ENCODE results near the gene PDS5B. TPM values are rescaled to one million over a fixed set of nuclear protein-coding genes. Genes with fewer than 3 reads are reported as not detected.

PDS5B gene
- total RNA-seq, 4 donors from 2014 or later = 18.0 to 27.3 (median 21.2) TPM

DNA sequence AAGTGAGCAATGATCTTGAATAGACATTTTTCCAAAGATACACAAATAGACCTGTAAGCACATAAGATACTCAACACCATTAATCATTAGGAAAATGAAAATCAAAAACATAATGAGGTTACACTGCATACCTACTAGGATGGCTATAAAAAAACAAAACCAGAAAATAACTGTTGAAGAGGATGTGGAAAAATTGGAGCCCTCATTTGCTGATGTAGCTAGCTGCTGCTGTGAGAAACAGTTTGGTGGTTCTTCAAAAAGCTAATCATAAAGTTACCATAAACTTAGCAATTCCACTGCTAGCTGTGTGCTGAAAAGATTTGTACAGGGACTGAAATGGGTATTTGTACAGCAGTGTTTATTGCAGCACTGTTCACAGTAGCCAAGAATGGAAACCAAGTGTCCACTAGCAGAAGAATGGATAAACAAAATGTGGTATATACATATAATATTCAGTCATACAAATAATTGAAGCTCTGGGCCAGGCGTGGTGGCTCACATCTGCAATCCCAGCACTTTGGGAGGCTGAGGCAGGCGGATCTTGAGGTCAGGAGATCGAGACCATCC, 46.2 kb downstream of the PDS5B start:
- no peaks in the 10 kb centered on the region for H3K9me3 ChIP-seq
- in situ Hi-C loops (cut with MboI; ENCODE audit: low sequenced_read_pairs in 4 of 4) = loop anchor here (5.0 to 10.0 kb wide), 3 partner anchors 35 to 48 kb away; partner anchors contain the start of gene PDS5B (in 2 of the 4)
- H3K4me1 ChIP-seq = peaks cover 12 to 19% of the 10 kb centered on the region in 2 donors
- H3K36me3 ChIP-seq = no peaks in the 10 kb centered on the region
- intact Hi-C loops (cut with DNase I; ENCODE audit: low total_unique reads) = no loop called here
- H3K27ac ChIP-seq = no peak overlapping the region
- TF ChIP-seq POLR2A (IDR thresholded peaks at IDR 0.05) = no peak
- TF ChIP-seq, protein P1, sequence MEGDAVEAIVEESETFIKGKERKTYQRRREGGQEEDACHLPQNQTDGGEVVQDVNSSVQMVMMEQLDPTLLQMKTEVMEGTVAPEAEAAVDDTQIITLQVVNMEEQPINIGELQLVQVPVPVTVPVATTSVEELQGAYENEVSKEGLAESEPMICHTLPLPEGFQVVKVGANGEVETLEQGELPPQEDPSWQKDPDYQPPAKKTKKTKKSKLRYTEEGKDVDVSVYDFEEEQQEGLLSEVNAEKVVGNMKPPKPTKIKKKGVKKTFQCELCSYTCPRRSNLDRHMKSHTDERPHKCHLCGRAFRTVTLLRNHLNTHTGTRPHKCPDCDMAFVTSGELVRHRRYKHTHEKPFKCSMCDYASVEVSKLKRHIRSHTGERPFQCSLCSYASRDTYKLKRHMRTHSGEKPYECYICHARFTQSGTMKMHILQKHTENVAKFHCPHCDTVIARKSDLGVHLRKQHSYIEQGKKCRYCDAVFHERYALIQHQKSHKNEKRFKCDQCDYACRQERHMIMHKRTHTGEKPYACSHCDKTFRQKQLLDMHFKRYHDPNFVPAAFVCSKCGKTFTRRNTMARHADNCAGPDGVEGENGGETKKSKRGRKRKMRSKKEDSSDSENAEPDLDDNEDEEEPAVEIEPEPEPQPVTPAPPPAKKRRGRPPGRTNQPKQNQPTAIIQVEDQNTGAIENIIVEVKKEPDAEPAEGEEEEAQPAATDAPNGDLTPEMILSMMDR (IDR thresholded peaks at IDR 0.05 in 4 of 5, conservative IDR thresholded peaks at IDR 0.05 in 1 of 5) = no peak
- ATAC-seq (no peak), DNase-seq (no peak)
- no peak overlapping the region for H3K4me3 ChIP-seq
- H3K27me3 ChIP-seq = no peaks in the 10 kb centered on the region

DNA sequence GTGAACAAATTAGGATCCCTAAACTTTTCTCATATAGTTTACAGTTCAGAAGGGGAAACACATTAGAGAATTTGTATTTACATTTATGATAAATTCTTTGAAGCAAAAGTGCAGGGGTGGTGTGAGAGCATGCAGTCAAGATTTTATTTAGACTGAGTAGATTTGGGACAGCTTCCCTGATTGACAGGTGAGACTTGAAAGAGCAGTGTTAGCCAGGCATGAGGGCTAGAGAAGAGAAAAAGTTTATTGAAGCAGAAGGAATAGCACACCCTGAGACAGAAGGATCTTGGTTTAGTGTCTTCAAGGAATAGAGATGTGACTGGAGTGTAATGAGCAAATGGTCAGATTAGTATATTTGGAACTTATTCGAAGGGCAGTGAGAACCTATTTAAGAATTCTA, 50.5 kb downstream of the PDS5B start:
- no peak overlapping the region for H3K4me3 ChIP-seq
- peaks cover 12 to 16% of the 10 kb centered on the region in 2 donors for H3K4me1 ChIP-seq
- H3K27me3 ChIP-seq = no peaks in the 10 kb centered on the region
- no peaks in the 10 kb centered on the region for H3K9me3 ChIP-seq
- ATAC-seq = no peak
- H3K27ac ChIP-seq = no peak overlapping the region
- no peak for DNase-seq
- intact Hi-C loops (cut with DNase I; ENCODE audit: low total_unique reads) (loop anchor here (5.0 kb wide), 1 partner anchor 99 kb away; the partner anchor contains the start of gene N4BP2L2), in situ Hi-C loops (cut with MboI; ENCODE audit: low sequenced_read_pairs in 4 of 4) (loop anchor here in 2 of 4 donors (10.0 kb wide), 1 partner anchor 52 kb away; the partner anchor contains the start of gene PDS5B (in 2 of the 2))
- TF ChIP-seq, protein P1 (IDR thresholded peaks at IDR 0.05 in 4 of 5, conservative IDR thresholded peaks at IDR 0.05 in 1 of 5) = no peak
- no peak for TF ChIP-seq POLR2A (IDR thresholded peaks at IDR 0.05)
- H3K36me3 ChIP-seq = no peaks in the 10 kb centered on the region

DNA sequence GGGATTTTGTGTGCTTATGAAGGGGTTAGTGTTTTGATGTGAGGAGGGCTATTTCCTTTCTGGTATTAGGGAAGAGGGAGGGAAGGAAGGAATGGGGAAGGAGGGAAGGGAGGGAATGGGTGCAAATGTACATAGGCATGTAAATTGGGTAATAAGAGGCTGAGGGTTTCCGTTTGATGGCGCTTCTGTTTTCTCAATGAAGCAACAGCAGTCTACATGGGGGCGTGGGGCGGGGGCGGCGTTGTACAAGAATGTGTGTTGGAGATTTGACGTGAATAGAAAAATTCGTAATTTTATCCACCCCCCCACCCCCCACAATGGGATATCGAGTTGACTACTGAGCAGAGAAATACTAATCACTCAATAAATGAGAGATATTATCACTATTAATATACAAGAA, 52.5 kb downstream of the PDS5B start:
- peaks cover 3 to 27% of the 10 kb centered on the region in 2 donors for H3K4me1 ChIP-seq
- no peak for ATAC-seq
- in situ Hi-C loops (cut with MboI; ENCODE audit: low sequenced_read_pairs in 4 of 4) = loop anchor here in 2 of 4 donors (10.0 kb wide), 1 partner anchor 54 kb away; the partner anchor contains the start of gene PDS5B (in 2 of the 2)

DNA sequence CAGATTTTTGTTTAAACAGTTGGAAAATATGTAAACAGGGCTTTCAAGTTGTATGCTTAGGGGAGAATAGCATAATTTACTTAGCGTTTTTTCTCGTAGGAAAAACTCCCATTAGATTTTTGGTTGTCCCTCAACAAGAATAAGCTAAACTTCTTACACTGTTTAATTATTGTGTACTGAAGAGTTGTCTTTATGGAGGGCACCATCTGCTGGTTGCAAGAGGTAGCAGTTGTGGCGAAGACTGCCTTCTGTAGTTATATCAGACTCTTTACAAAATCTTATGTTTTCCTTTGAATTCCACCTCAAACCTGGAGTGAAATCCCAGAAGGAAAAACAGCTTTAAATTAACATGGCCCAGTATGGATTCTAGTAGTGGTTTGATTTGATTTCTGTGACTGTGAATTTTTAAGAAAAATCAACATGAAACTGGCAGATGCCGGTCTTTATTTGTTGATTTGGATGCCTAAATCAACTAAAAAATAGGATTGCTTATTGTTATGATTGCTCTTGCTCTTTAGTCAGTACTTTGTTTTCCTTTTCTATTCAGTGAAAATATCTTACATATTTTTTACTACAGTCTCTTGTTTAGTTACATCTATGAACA, 53.4 kb downstream of the PDS5B start:
- DNase-seq (peak; percentile 26 to 57), ATAC-seq (peak; percentile 89 to 92)
- no peaks in the 10 kb centered on the region for H3K27me3 ChIP-seq
- in situ Hi-C loops (cut with MboI; ENCODE audit: low sequenced_read_pairs in 4 of 4) = loop anchor here in 2 of 4 donors (10.0 kb wide), 1 partner anchor 55 kb away; the partner anchor contains the start of gene PDS5B (in 2 of the 2)
- no peak overlapping the region for H3K27ac ChIP-seq
- TF ChIP-seq, protein P1 (IDR thresholded peaks at IDR 0.05 in 4 of 5, conservative IDR thresholded peaks at IDR 0.05 in 1 of 5) = peak; percentile 68 to 85 (median 74)
- TF ChIP-seq POLR2A (IDR thresholded peaks at IDR 0.05) = no peak
- intact Hi-C loops (cut with DNase I; ENCODE audit: low total_unique reads) = loop anchor here (1.0 to 5.0 kb wide), 2 partner anchors 53 to 102 kb away; partner anchors contain the start of genes N4BP2L2 and PDS5B
- peaks cover 3 to 24% of the 10 kb centered on the region in 2 donors for H3K4me1 ChIP-seq
- H3K9me3 ChIP-seq = no peaks in the 10 kb centered on the region
- H3K36me3 ChIP-seq = no peaks in the 10 kb centered on the region
- H3K4me3 ChIP-seq = no peak overlapping the region

More for the DNA sequence above, 52.5 kb downstream of the PDS5B start:
- Histone ChIP-seq H3K27me3 (no peaks in the 10 kb centered on the region), H3K36me3 (no peaks in the 10 kb centered on the region), H3K4me3 (no peak overlapping the region), H3K9me3 (no peaks in the 10 kb centered on the region), H3K27ac (no peak overlapping the region)
- intact Hi-C loops (cut with DNase I; ENCODE audit: low total_unique reads) = loop anchor here (1.0 to 5.0 kb wide), 2 partner anchors 52 to 101 kb away; partner anchors contain the start of genes N4BP2L2 and PDS5B
- no peak for TF ChIP-seq POLR2A (IDR thresholded peaks at IDR 0.05)
- TF ChIP-seq, protein P1 (IDR thresholded peaks at IDR 0.05 in 4 of 5, conservative IDR thresholded peaks at IDR 0.05 in 1 of 5) = no peak
- no peak for DNase-seq

Measured in gastrocnemius medialis (tissue), 4 donors.